Right lobe of liver (tissue), 4 donors: ENCODE measurements around the gene LRG1.

ENCODE experiments used
- CTCF ChIP-seq, 4 donors: fragments of 200-600 bp in 3 of 4; fragments of 450-650 bp in 1 of 4; IDR thresholded peaks; one replicate each; pipeline versions ENCODE4 v1.5.1 to v1.8.0; 2016 to 2022; ENCODE audit warnings: antibody characterized with exemption in 4 of 4, mild to moderate bottlenecking in 2 of 4
- POLR2A ChIP-seq: fragments of 450-650 bp; IDR thresholded peaks from one replicate; pipeline ENCODE4 v1.6.1; 2017; ENCODE audit warnings: antibody characterized with exemption, mild to moderate bottlenecking
- donor health status: DM: no; HTN: no; CAD: no.
- donor health status: DM: no; HTN: no; CAD: no.
- donor health status: DM: no; HTN: yes; CAD: no.

- TF ChIP-seq CTCF (IDR thresholded peaks at IDR 0.05): no peak
- no peak for TF ChIP-seq POLR2A
Observed at GRCh38 chr19:4508698-4509097, 31.1 kb downstream of the LRG1 start.
